HL-60 (cell line): Measurements from ENCODE around the gene CELA3A.

Experiments
- DNase-seq, 2 experiments: peaks; one replicate each; pipeline ENCODE4 v3.0.0-alpha.2; 2010 to 2020; ENCODE audit warnings: low read depth in 1 of 2, low spot score in 1 of 2
- H3K27ac ChIP-seq: fragments of 250-450 bp; sonication (Bioruptor Pico); replicated peaks from 2 replicates; pipeline ENCODE4 v1.5.1; 2020; ENCODE audit warnings: mild to moderate bottlenecking, moderate library complexity
- H3K27me3 ChIP-seq: fragments of 250-450 bp; sonication (Bioruptor Pico); 2 replicates; pipeline ENCODE4 v1.5.1; 2021; ENCODE audit warnings: mild to moderate bottlenecking, moderate library complexity; ENCODE audit not compliant: insufficient read depth, poor library complexity, severe bottlenecking
- H3K4me3 ChIP-seq: replicated peaks from 2 replicates; pipeline ENCODE4 v1.5.1; 2011; ENCODE audit warnings: mild to moderate bottlenecking, control low read depth, low read length; ENCODE audit not compliant: insufficient read depth
- GABPA ChIP-seq: IDR thresholded peaks from 2 replicates; pipeline ENCODE4 v1.6.1; 2012; ENCODE audit warnings: low read depth
- POLR2AphosphoS5 ChIP-seq: IDR thresholded peaks from 2 replicates; pipeline ENCODE4 v1.6.1; 2012; ENCODE audit warnings: low read depth
- REST ChIP-seq: IDR thresholded peaks from 2 replicates; pipeline ENCODE4 v1.6.1; 2012; ENCODE audit warnings: low read depth; ENCODE audit not compliant: insufficient replicate concordance
- SPI1 ChIP-seq: IDR thresholded peaks from 2 replicates; pipeline ENCODE4 v1.6.1; 2012; ENCODE audit warnings: low read depth, mild to moderate bottlenecking, borderline replicate concordance
- TF ChIP-seq, protein P1 (sequence below): IDR thresholded peaks from one replicate; pipeline ENCODE4 v1.5.1; 2011; ENCODE audit warnings: low read length, control low read depth, inconsistent platforms; ENCODE audit not compliant: insufficient read depth

CELA3A gene

DNA sequence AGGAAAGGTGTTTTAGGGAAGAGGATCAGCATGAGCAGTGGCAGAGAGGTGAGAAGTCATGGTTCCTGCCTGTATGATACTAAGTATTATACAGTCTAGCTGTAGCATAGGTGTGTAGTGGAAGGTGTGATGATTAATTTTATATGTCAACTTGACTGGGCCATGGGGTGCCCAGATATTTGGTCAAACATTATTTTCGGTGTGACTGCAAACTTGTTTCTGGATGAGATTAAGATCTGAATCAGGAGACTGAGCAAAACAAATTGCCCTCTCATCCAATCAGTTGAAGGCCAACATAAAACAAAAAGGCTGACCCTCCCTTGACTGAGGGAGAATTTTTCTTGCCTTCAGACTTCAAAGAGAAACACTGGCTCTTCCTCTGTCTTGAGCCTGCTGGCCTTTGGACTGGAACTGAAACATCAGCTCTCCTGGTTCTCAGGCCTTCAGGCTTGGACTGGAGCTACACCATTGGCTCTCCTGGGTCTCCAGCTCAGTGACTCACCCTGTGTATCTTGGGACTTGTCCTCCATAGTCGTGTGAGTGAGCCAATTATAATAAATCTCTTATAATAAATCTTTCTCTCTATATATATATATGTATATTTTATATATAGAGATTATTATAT is 44.3 kb downstream of the CELA3A start:
- TF ChIP-seq, protein P1, sequence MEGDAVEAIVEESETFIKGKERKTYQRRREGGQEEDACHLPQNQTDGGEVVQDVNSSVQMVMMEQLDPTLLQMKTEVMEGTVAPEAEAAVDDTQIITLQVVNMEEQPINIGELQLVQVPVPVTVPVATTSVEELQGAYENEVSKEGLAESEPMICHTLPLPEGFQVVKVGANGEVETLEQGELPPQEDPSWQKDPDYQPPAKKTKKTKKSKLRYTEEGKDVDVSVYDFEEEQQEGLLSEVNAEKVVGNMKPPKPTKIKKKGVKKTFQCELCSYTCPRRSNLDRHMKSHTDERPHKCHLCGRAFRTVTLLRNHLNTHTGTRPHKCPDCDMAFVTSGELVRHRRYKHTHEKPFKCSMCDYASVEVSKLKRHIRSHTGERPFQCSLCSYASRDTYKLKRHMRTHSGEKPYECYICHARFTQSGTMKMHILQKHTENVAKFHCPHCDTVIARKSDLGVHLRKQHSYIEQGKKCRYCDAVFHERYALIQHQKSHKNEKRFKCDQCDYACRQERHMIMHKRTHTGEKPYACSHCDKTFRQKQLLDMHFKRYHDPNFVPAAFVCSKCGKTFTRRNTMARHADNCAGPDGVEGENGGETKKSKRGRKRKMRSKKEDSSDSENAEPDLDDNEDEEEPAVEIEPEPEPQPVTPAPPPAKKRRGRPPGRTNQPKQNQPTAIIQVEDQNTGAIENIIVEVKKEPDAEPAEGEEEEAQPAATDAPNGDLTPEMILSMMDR, result no peak
- TF ChIP-seq POLR2AphosphoS5 (no peak), SPI1 (no peak), REST (no peak), GABPA (no peak)
- Histone ChIP-seq H3K4me3 (no peak overlapping the region), H3K27me3 (no peaks in the 10 kb centered on the region), H3K27ac (no peak overlapping the region)
- no peak for DNase-seq

DNA sequence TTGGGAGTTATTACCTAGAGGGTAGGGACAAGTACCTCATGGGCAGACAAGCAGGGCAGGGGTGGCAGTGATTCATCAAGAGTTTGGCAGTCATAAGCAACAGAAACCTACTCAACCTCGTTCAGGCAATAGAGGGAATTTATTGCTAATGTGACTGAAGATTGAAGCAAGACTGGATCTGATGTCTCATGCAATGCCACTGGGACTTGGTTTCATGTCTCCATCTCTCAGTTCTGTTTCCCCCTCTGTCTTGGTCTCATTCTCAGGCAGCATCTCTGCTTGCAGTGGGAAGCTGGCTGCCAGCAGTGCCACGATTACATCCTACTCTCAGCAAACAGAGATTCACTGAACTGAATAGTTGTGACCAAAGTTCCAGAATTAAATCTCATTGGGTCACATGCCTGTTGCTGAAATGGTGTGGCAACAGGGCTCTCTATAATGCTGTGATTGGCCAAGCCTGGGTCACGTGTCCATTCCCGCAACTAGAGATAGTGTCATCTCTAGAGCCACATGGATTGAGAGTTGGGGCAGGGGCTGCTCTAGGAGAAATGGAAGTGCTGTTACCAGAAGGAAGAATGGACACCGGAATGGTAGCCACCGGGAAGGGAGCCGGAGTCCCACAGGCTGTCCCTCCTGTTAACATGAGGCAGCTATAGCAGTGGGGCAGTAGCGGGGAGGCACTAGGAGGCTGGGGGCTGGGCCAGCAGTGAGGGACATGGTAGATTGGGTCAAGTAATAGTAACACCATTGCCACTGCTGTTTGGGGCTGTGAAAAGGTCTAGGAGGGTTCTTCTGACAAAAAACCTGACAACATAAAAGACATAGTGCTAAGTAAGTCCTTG is 47.1 kb downstream of the CELA3A start:
- TF ChIP-seq SPI1 (no peak), REST (no peak)
- Histone ChIP-seq H3K27me3 (no peaks in the 10 kb centered on the region), H3K4me3 (no peak overlapping the region), H3K27ac (no peak overlapping the region)
- DNase-seq, result peak in 1 of 2 experiments; percentile 16

- Histone ChIP-seq H3K4me3 (no peak overlapping the region), H3K27ac (no peak overlapping the region), H3K27me3 (no peaks in the 10 kb centered on the region)
- TF ChIP-seq POLR2AphosphoS5, result no peak
- no peak for TF ChIP-seq REST
- TF ChIP-seq SPI1, result no peak
- no peak for TF ChIP-seq GABPA
- TF ChIP-seq, protein P1, result no peak
- no peak for DNase-seq
These were observed 48.9 kb downstream of the CELA3A start for GRCh38 chr1:22050330-22050729.
